Activated CD8-positive, alpha-beta T cell treated with anti-CD3 and anti-CD28 coated beads for 36 hours (primary cell): Measurements from ENCODE around the gene KCNMB2. TPM values are rescaled to one million over a fixed set of nuclear protein-coding genes. Genes with fewer than 3 reads are reported as not detected.

Source experiments
- ATAC-seq: fragments of 200-7000 bp; cut with Tn5 transposase; one replicate; pipeline ENCODE4 v1.10.0; 2021; ENCODE audit warnings: mild to moderate bottlenecking, moderate library complexity
- CTCF ChIA-PET: fragments of 350-600 bp; sonication (Branson Sonifier 250); formaldehyde crosslinking; loops from one replicate; lab custom pipeline; 2021; ENCODE audit warnings: antibody characterized with exemption; lab: Charles Lee
- POLR2A ChIA-PET: fragments of 350-600 bp; sonication (Branson Sonifier 250); formaldehyde crosslinking; loops from one replicate; lab custom pipeline; 2021; ENCODE audit warnings: antibody characterized with exemption; lab: Charles Lee
- DNase-seq: peaks from one replicate; pipeline ENCODE4 v3.0.0-alpha.2; 2020
- H3K27ac Mint-ChIP-seq: one replicate; pipeline ENCODE4 v1.8.0; 2021; ENCODE audit warnings: mild to moderate bottlenecking, mixed read lengths
- H3K27me3 Mint-ChIP-seq: one replicate; pipeline ENCODE4 v1.8.0; 2021; ENCODE audit warnings: mixed read lengths
- H3K36me3 Mint-ChIP-seq: one replicate; pipeline ENCODE4 v1.8.0; 2021; ENCODE audit warnings: low read depth, mixed read lengths
- H3K4me1 Mint-ChIP-seq: one replicate; pipeline ENCODE4 v1.8.0; 2021; ENCODE audit warnings: low read depth, mixed read lengths
- H3K4me3 Mint-ChIP-seq: one replicate; pipeline ENCODE4 v1.8.0; 2021; ENCODE audit warnings: mild to moderate bottlenecking, moderate library complexity, mixed read lengths
- H3K9me3 Mint-ChIP-seq: one replicate; pipeline ENCODE4 v1.8.0; 2021; ENCODE audit warnings: mixed read lengths
- CTCF ChIP-seq: fragments of 200-600 bp; IDR thresholded peaks from one replicate; pipeline ENCODE4 v1.8.0; 2022; ENCODE audit warnings: antibody characterized with exemption, mild to moderate bottlenecking
- intact Hi-C: fragments of 100-400 bp; cut with micrococcal nuclease; formaldehyde crosslinking; loops from one replicate; pipeline ENCODE4 v1.10.0; 2022
- total RNA-seq, 2 experiments: library from RNA; stranded (reverse); gene quantifications; one replicate each; pipeline ENCODE4 v1.2.3, GENCODE V29; 2021

The KCNMB2 gene
- total RNA-seq, 2 experiments from 2014 or later: not detected

GRCh38 chr3:178527981-178528380 lies 8.3 kb upstream of the KCNMB2 start:
- Mint-ChIP-seq H3K4me3 (no peak overlapping the region), H3K4me1 (no peaks in the 10 kb centered on the region), H3K36me3 (no peaks in the 10 kb centered on the region), H3K27me3 (peaks cover 10% of the 10 kb centered on the region), H3K9me3 (peaks cover 2% of the 10 kb centered on the region), H3K27ac (no peak overlapping the region)
- intact Hi-C loops: no loop called here
- POLR2A ChIA-PET: no interaction called here
- no peak for TF ChIP-seq CTCF
- CTCF ChIA-PET: no interaction called here
- ATAC-seq (no peak), DNase-seq (no peak)

- H3K36me3 Mint-ChIP-seq: no peaks in the 10 kb centered on the region
- no peak for ATAC-seq
Measured at GRCh38 chr3:178529606-178530225, 6.5 kb upstream of the KCNMB2 start.

GRCh38 chr3:178532476-178532875 lies 3.8 kb upstream of the KCNMB2 start:
- no peak overlapping the region for H3K4me3 Mint-ChIP-seq
- H3K4me1 Mint-ChIP-seq: peaks cover 2% of the 10 kb centered on the region
- no peaks in the 10 kb centered on the region for H3K36me3 Mint-ChIP-seq
- peaks cover 28% of the 10 kb centered on the region for H3K27me3 Mint-ChIP-seq
- H3K9me3 Mint-ChIP-seq: peaks cover 2% of the 10 kb centered on the region
- intact Hi-C loops: no loop called here
- ChIA-PET CTCF (no interaction called here), POLR2A (no interaction called here)
- H3K27ac Mint-ChIP-seq: no peak overlapping the region
- DNase-seq: no peak
- no peak for TF ChIP-seq CTCF
- no peak for ATAC-seq

More at GRCh38 chr3:178529606-178530225, 6.5 kb upstream of the KCNMB2 start:
- H3K4me1 Mint-ChIP-seq: no peaks in the 10 kb centered on the region
- H3K27me3 Mint-ChIP-seq: peaks cover 14% of the 10 kb centered on the region
- CTCF ChIA-PET: no interaction called here
- H3K4me3 Mint-ChIP-seq: no peak overlapping the region
- no peak for TF ChIP-seq CTCF
- POLR2A ChIA-PET: no interaction called here
- DNase-seq: no peak
- peaks cover 2% of the 10 kb centered on the region for H3K9me3 Mint-ChIP-seq
- no peak overlapping the region for H3K27ac Mint-ChIP-seq
- intact Hi-C loops: no loop called here

- ATAC-seq (no peak), DNase-seq (no peak)
- Mint-ChIP-seq H3K4me1 (peaks cover 2% of the 10 kb centered on the region), H3K27ac (no peak overlapping the region), H3K9me3 (no peaks in the 10 kb centered on the region), H3K4me3 (no peak overlapping the region), H3K27me3 (peaks cover 32% of the 10 kb centered on the region), H3K36me3 (no peaks in the 10 kb centered on the region)
- intact Hi-C loops: no loop called here
- no peak for TF ChIP-seq CTCF
- POLR2A ChIA-PET: no interaction called here
- CTCF ChIA-PET: no interaction called here
Measured at GRCh38 chr3:178537122-178537705, 978 bp downstream of the KCNMB2 start.

- Mint-ChIP-seq H3K27me3 (peaks cover 32% of the 10 kb centered on the region), H3K9me3 (no peaks in the 10 kb centered on the region), H3K4me3 (no peak overlapping the region), H3K4me1 (peaks cover 2% of the 10 kb centered on the region), H3K27ac (no peak overlapping the region), H3K36me3 (no peaks in the 10 kb centered on the region)
- ATAC-seq (no peak), DNase-seq (no peak)
- ChIA-PET CTCF (no interaction called here), POLR2A (no interaction called here)
- no peak for TF ChIP-seq CTCF
- intact Hi-C loops: no loop called here
Measured at GRCh38 chr3:178538056-178538455, 1.8 kb downstream of the KCNMB2 start.
